Activated T-cell treated with anti-CD3 and anti-CD28 coated beads, Interleukin-2, amount 50 U/mL, for 4 hours (primary cell): ENCODE measurements around the gene TANGO6. TPM values are rescaled to one million over a fixed set of nuclear protein-coding genes. Genes with fewer than 3 reads are reported as not detected.
A peak's percentile ranks its signal among the peaks of the same experiment; 100 is the strongest.
"Not testable (repeated sequence)": the region's sequence is repeated elsewhere in the genome, so short reads cannot be mapped to it uniquely, and the experiment has no call there.

ENCODE experiments used
- ATAC-seq, 2 donors: fragments of 200-7000 bp; cut with Tn5 transposase; one replicate each; pipeline ENCODE4 v1.10.0; 2021
- DNase-seq: peaks from one replicate; pipeline ENCODE4 v3.0.0-alpha.2; 2020
- H3K27me3 Mint-ChIP-seq: one replicate; pipeline ENCODE4 v1.8.0; 2021; ENCODE audit warnings: low read depth, mixed read lengths
- H3K36me3 Mint-ChIP-seq: one replicate; pipeline ENCODE4 v1.8.0; 2022; ENCODE audit warnings: mixed read lengths; ENCODE audit not compliant: insufficient read depth
- H3K4me1 Mint-ChIP-seq: one replicate; pipeline ENCODE4 v1.8.0; 2021; ENCODE audit warnings: low read depth, mixed read lengths
- H3K4me3 Mint-ChIP-seq: one replicate; pipeline ENCODE4 v1.8.0; 2021; ENCODE audit warnings: mild to moderate bottlenecking, moderate library complexity, mixed read lengths
- H3K9me3 Mint-ChIP-seq: one replicate; pipeline ENCODE4 v1.8.0; 2021; ENCODE audit warnings: mixed read lengths
- total RNA-seq, 3 donors: library from RNA; stranded (reverse); gene quantifications; one replicate each; pipeline ENCODE4 v1.2.1, GENCODE V29; 2021

The TANGO6 gene
- total RNA-seq, 3 donors from 2014 or later = 29.6 to 37.7 (median 33.4) TPM

DNA sequence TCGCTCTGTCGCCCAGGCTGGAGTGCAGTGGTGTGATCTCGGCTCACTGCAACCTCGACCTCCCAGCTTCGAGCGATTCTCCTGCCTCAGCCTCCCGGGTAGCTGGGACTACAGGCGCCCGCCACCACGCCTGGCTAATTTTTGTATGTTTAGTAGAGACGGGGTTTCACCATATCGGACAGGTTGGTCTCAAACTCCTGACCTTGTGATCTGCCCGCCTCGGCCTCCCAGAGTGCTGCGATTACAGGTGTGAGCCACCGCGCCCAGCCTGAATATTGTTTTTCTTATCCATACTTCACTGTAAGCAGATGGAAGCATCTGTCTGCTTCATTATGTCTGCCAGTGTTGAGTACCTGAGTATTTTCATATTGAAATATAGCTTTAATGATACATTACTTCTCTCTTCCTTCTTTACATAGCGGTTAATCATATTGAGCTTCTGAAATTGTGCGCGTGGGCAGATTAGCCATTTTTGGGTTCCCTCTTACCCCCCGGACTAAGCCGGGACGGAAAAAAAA lies 308 bp upstream of the TANGO6 start:
- H3K9me3 Mint-ChIP-seq, DNase-seq, H3K27me3 Mint-ChIP-seq, ATAC-seq, H3K36me3 Mint-ChIP-seq: not testable (repeated sequence)
- Mint-ChIP-seq H3K4me3 (peak overlapping the region; percentile 98), H3K4me1 (peaks cover 36% of the 10 kb centered on the region)

- ATAC-seq = no peak
- peaks cover 5% of the 10 kb centered on the region for H3K36me3 Mint-ChIP-seq
- peaks cover 36% of the 10 kb centered on the region for H3K4me1 Mint-ChIP-seq
- no peaks in the 10 kb centered on the region for H3K9me3 Mint-ChIP-seq
- no peaks in the 10 kb centered on the region for H3K27me3 Mint-ChIP-seq
- DNase-seq = no peak
- H3K4me3 Mint-ChIP-seq = peak overlapping the region; percentile 98
Observed at GRCh38 chr16:68844211-68844564, 857 bp downstream of the TANGO6 start.

GRCh38 chr16:68848786-68849185 lies 5.5 kb downstream of the TANGO6 start:
- no peak for DNase-seq
- no peaks in the 10 kb centered on the region for H3K9me3 Mint-ChIP-seq
- ATAC-seq = no peak
- H3K27me3 Mint-ChIP-seq = no peaks in the 10 kb centered on the region
- peaks cover 35% of the 10 kb centered on the region for H3K4me1 Mint-ChIP-seq
- peaks cover 13% of the 10 kb centered on the region for H3K36me3 Mint-ChIP-seq
- no peak overlapping the region for H3K4me3 Mint-ChIP-seq

DNA sequence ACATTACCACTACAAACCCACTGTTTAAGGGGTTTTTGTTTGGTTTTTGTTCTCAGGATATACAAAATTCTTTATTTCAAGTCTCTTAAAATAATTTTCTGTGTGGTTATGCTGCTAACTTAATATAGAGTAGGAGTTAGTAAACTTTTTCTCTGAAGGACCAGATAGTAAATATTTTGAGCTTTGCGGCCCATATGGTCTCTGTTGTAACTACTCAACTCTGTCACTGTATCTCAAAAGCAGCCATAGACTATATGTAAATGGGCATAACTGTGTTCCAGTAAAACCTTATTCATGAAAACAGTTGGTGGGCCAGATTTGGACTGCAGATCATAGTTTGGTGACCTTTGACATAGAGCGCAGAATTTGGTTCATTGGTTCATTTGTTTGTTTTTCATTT lies 7.2 kb downstream of the TANGO6 start:
- H3K4me1 Mint-ChIP-seq = peaks cover 24% of the 10 kb centered on the region
- ATAC-seq = no peak

GRCh38 chr16:68851601-68852000 lies 8.3 kb downstream of the TANGO6 start:
- Mint-ChIP-seq H3K36me3 (peaks cover 15% of the 10 kb centered on the region), H3K4me3 (no peak overlapping the region), H3K9me3 (no peaks in the 10 kb centered on the region), H3K4me1 (peaks cover 23% of the 10 kb centered on the region), H3K27me3 (no peaks in the 10 kb centered on the region)
- no peak for DNase-seq
- ATAC-seq = no peak

More for the DNA sequence above, 7.2 kb downstream of the TANGO6 start:
- Mint-ChIP-seq H3K27me3 (no peaks in the 10 kb centered on the region), H3K36me3 (peaks cover 15% of the 10 kb centered on the region), H3K9me3 (no peaks in the 10 kb centered on the region), H3K4me3 (no peak overlapping the region)
- DNase-seq = no peak

GRCh38 chr16:68857479-68857878 lies 14.1 kb downstream of the TANGO6 start:
- no peak overlapping the region for H3K4me3 Mint-ChIP-seq
- H3K4me1 Mint-ChIP-seq = peaks cover 11% of the 10 kb centered on the region
- H3K9me3 Mint-ChIP-seq = no peaks in the 10 kb centered on the region
- H3K36me3 Mint-ChIP-seq = peaks cover 22% of the 10 kb centered on the region
- no peaks in the 10 kb centered on the region for H3K27me3 Mint-ChIP-seq
- no peak for DNase-seq
- ATAC-seq = no peak

GRCh38 chr16:68859828-68860227 lies 16.5 kb downstream of the TANGO6 start:
- Mint-ChIP-seq H3K9me3 (no peaks in the 10 kb centered on the region), H3K4me1 (peaks cover 9% of the 10 kb centered on the region), H3K4me3 (no peak overlapping the region), H3K27me3 (no peaks in the 10 kb centered on the region), H3K36me3 (peaks cover 23% of the 10 kb centered on the region)
- no peak for ATAC-seq
- DNase-seq = no peak

- peaks cover 22% of the 10 kb centered on the region for H3K36me3 Mint-ChIP-seq
- ATAC-seq (no peak), DNase-seq (no peak)
- no peaks in the 10 kb centered on the region for H3K9me3 Mint-ChIP-seq
- H3K4me3 Mint-ChIP-seq = no peak overlapping the region
- peaks cover 6% of the 10 kb centered on the region for H3K4me1 Mint-ChIP-seq
- H3K27me3 Mint-ChIP-seq = no peaks in the 10 kb centered on the region
Observed at GRCh38 chr16:68860978-68861892, 17.9 kb downstream of the TANGO6 start.

GRCh38 chr16:68866933-68867332 lies 23.6 kb downstream of the TANGO6 start:
- Mint-ChIP-seq H3K36me3 (peaks cover 24% of the 10 kb centered on the region), H3K9me3 (no peaks in the 10 kb centered on the region), H3K4me3 (no peak overlapping the region), H3K4me1 (no peaks in the 10 kb centered on the region), H3K27me3 (no peaks in the 10 kb centered on the region)
- DNase-seq (no peak), ATAC-seq (no peak)

DNA sequence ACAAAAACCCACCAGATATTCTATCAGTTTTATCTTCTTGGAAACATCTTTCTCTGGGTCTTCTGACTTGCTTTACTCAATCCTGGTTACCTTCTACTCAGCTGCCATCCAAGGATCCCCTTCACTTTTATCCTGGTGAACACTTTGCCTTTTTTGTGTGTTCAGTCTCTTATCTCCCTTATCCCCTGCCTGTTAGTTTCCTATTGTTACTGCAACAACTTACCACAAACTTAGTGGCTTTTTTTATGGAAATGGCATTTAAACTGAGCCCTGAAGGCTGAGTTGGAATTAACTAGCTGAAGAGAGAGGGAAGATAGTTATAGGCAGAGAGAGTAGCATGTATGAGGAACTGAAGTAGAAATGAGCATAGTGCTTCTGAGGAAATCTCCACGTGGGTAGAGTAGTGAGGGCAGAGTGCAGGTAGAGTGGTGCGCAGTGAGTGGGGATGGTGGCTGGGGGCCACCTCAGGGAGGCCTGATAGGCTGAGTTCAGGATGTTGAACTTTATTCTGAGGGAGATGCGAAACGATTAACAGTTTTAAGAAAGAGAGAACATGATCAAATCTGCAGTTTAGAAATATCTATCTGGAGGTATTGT lies 26.3 kb downstream of the TANGO6 start:
- Mint-ChIP-seq H3K4me1 (no peaks in the 10 kb centered on the region), H3K27me3 (no peaks in the 10 kb centered on the region), H3K9me3 (no peaks in the 10 kb centered on the region), H3K4me3 (no peak overlapping the region), H3K36me3 (peaks cover 32% of the 10 kb centered on the region)
- no peak for ATAC-seq
- no peak for DNase-seq

DNA sequence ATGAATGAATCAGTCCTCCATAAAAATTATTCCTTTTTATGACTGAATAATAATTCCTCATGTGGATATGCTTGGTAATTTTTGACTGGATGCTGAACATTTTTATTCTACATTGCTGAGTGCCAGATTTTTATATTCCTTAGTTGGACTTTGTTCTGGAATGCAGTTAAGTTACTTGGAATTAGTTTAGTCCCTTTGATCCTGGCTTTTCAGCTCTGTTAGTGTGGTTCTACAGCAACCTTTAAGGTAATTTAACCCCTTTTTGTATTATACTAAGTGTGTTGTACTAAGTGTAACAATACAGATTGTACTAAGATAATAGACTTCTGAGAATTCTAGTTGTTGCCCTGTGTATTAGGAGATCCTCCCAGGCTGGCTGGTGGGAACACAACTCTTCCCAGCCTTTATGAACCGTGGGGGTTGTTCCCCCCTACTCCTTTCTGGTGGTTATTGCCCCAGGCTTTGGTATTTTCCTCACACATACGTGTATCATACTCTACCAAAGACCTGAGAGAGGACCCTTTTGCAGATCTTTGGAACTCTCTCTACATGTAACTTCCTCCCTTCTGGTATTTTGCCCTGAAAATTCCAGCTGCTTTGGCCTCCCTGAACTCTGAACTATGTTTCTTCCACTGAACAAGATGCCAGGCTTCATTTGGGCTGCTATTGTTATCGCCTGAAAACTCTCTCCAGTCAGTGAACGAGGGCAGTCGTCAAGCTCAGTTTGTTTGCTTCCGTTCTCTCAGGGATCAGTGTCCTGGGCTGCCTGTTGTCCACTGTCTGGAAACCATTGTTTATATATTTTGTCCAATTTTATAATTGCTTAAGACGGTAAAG lies 30.5 kb downstream of the TANGO6 start:
- Mint-ChIP-seq H3K9me3 (no peaks in the 10 kb centered on the region), H3K36me3 (peaks cover 41% of the 10 kb centered on the region), H3K4me1 (no peaks in the 10 kb centered on the region), H3K4me3 (no peak overlapping the region), H3K27me3 (no peaks in the 10 kb centered on the region)
- ATAC-seq = no peak
- DNase-seq = no peak

- Mint-ChIP-seq H3K36me3 (peaks cover 36% of the 10 kb centered on the region), H3K4me1 (no peaks in the 10 kb centered on the region), H3K9me3 (no peaks in the 10 kb centered on the region), H3K27me3 (no peaks in the 10 kb centered on the region), H3K4me3 (no peak overlapping the region)
- DNase-seq = no peak
- no peak for ATAC-seq
Observed at GRCh38 chr16:68875871-68876270, 32.5 kb downstream of the TANGO6 start.

DNA sequence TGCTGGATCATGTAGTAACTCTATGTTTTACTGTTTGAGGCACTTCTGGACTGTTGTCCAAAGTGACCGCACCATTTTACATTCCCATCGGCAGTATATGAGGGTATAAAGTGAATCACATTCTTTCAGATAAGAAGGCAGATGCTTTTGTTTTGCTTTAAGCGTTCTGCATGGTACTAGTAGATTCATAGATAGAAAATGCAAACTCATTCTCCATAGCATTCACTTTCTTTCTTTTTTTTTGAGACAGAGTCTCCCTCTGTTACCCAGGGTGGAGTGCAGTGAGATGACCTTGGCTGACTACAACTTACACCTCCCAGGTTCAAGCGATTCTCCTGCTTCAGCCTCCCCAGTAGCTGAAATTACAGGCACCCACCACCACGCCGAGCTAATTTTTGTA lies 40.4 kb downstream of the TANGO6 start:
- Mint-ChIP-seq H3K9me3 (no peaks in the 10 kb centered on the region), H3K27me3 (no peaks in the 10 kb centered on the region), H3K36me3 (peaks cover 31% of the 10 kb centered on the region), H3K4me1 (no peaks in the 10 kb centered on the region), H3K4me3 (no peak overlapping the region)
- no peak for ATAC-seq
- DNase-seq = no peak

DNA sequence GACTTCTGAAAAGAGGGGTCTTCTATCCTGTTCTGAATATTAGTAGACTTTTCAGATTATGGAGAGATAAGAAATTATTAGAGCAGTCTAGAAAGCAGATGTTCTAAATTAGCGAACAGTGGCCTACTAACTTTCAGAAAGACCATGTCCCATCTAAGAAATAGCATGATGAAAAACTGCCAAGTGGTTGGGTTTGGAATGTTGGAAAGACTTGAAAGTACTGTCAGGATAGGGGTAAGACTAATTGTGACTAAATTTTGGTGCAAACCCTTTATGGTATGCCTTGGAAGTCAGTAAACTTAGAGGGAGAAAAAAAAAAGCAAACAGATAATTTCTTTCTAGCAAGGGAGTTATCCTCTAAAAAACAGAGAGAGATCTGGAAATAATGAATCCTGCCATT lies 41.1 kb downstream of the TANGO6 start:
- Mint-ChIP-seq H3K4me3 (no peak overlapping the region), H3K27me3 (no peaks in the 10 kb centered on the region), H3K36me3 (peaks cover 31% of the 10 kb centered on the region), H3K4me1 (no peaks in the 10 kb centered on the region), H3K9me3 (no peaks in the 10 kb centered on the region)
- no peak for ATAC-seq
- DNase-seq = no peak
